Thymus (tissue), 11 donors: ENCODE data around the gene FRG2B. TPM values are rescaled to one million over a fixed set of nuclear protein-coding genes. Genes with fewer than 3 reads are reported as not detected.
"Not testable (repeated sequence)": the region's sequence is repeated elsewhere in the genome, so short reads cannot be mapped to it uniquely, and the experiment has no call there.

Experiments used
- DNase-seq, 9 donors: peaks; one replicate each; pipeline ENCODE4 v3.0.0-alpha.2; 2013; ENCODE audit warnings: low spot score in 9 of 9, low read depth in 6 of 9, missing footprints in 1 of 9
- H3K27ac ChIP-seq, 2 donors: one replicate each; pipeline ENCODE4 v1.5.1; 2013; ENCODE audit warnings: control low read depth in 1 of 2, low read depth in 1 of 2, low read length in 1 of 2, mild to moderate bottlenecking in 1 of 2, moderate library complexity in 1 of 2
- H3K27me3 ChIP-seq, 2 donors: one replicate each; pipeline ENCODE4 v1.5.1; 2013; ENCODE audit warnings: low read length in 1 of 2; ENCODE audit not compliant: control insufficient read depth in 2 of 2, insufficient read depth in 1 of 2
- H3K36me3 ChIP-seq, 2 donors: one replicate each; pipeline ENCODE4 v1.5.1; 2013; ENCODE audit warnings: low read length in 1 of 2, mild to moderate bottlenecking in 1 of 2, moderate library complexity in 1 of 2; ENCODE audit not compliant: control insufficient read depth in 2 of 2, insufficient read depth in 2 of 2
- H3K4me1 ChIP-seq, 2 donors: one replicate each; pipeline ENCODE4 v1.5.1; 2013; ENCODE audit warnings: low read length in 2 of 2; ENCODE audit not compliant: control insufficient read depth in 2 of 2, insufficient read depth in 2 of 2
- H3K4me3 ChIP-seq, 2 donors: one replicate each; pipeline ENCODE4 v1.5.1; 2013; ENCODE audit warnings: low read length in 2 of 2, control low read depth in 1 of 2, mild to moderate bottlenecking in 1 of 2
- H3K9me3 ChIP-seq, 2 donors: one replicate each; pipeline ENCODE4 v1.5.1; 2013; ENCODE audit warnings: low read length in 1 of 2, mild to moderate bottlenecking in 1 of 2; ENCODE audit not compliant: control insufficient read depth in 2 of 2, insufficient read depth in 1 of 2
- WGBS: extraction: QIAGEN DNeasy Blood & Tissue Kit; methylation state at CpG from one replicate; pipeline ENCODE4 v1.1.7; 2013; 5-methylcytosine and 5-hydroxymethylcytosine counted together
- polyA plus RNA-seq: library from polyadenylated mRNA; stranded (reverse); fragments of 200-250 nt; gene quantifications from one replicate; pipeline ENCODE4 v1.2.3, GENCODE V29; 2013
- total RNA-seq: library from RNA; stranded (reverse); fragments of 120-200 nt; gene quantifications from one replicate; pipeline ENCODE4 v1.2.4, GENCODE V29; 2013
- donor health status: healthy.

FRG2B gene
- total and polyA plus RNA-seq, 2 donors, result not detected

GRCh38 chr10:133637202-133637845 is 10.7 kb upstream of the FRG2B start:
- 8% methylated on average over 6 of the region's 35 CpGs for WGBS
- DNase-seq, H3K4me1 ChIP-seq, H3K27ac ChIP-seq, H3K4me3 ChIP-seq, H3K9me3 ChIP-seq, H3K36me3 ChIP-seq, H3K27me3 ChIP-seq: not testable (repeated sequence)

- not testable (repeated sequence) for H3K27ac ChIP-seq, H3K9me3 ChIP-seq, H3K27me3 ChIP-seq, H3K4me3 ChIP-seq, H3K4me1 ChIP-seq, H3K36me3 ChIP-seq, DNase-seq
- WGBS, result 81% methylated on average over 3 of the region's 5 CpGs
Observed at GRCh38 chr10:133630723-133631249, 4.2 kb upstream of the FRG2B start.

- DNase-seq, H3K4me1 ChIP-seq, H3K4me3 ChIP-seq, H3K27ac ChIP-seq, H3K9me3 ChIP-seq, H3K36me3 ChIP-seq: not testable (repeated sequence)
- 48% methylated on average over 23 of the region's 31 CpGs for WGBS
- peaks cover 0 to 21% of the 10 kb centered on the region in 2 donors for H3K27me3 ChIP-seq
Observed at GRCh38 chr10:133622544-133622943, 4.1 kb downstream of the FRG2B start.

GRCh38 chr10:133618851-133619250 is 7.7 kb downstream of the FRG2B start:
- H3K9me3 ChIP-seq, result peaks cover 0 to 5% of the 10 kb centered on the region in 2 donors
- no peak overlapping the region for H3K27ac ChIP-seq
- 88% methylated on average over 7 of the region's 7 CpGs for WGBS
- no peak overlapping the region for H3K4me3 ChIP-seq
- peaks cover 0 to 21% of the 10 kb centered on the region in 2 donors for H3K27me3 ChIP-seq
- H3K4me1 ChIP-seq, result no peaks in the 10 kb centered on the region
- no peaks in the 10 kb centered on the region for H3K36me3 ChIP-seq
- no peak for DNase-seq

- no peak for DNase-seq
- H3K4me3 ChIP-seq, result no peak overlapping the region
- H3K27me3 ChIP-seq, result peaks cover 0 to 16% of the 10 kb centered on the region in 2 donors
- no peak overlapping the region for H3K27ac ChIP-seq
- WGBS, result 88% methylated on average over 7 of the region's 7 CpGs
- H3K36me3 ChIP-seq, result no peaks in the 10 kb centered on the region
- H3K9me3 ChIP-seq, result peaks cover 0 to 5% of the 10 kb centered on the region in 2 donors
- no peaks in the 10 kb centered on the region for H3K4me1 ChIP-seq
Observed at GRCh38 chr10:133617196-133617595, 9.4 kb downstream of the FRG2B start.

- WGBS, result 96% methylated on average over 8 of the region's 8 CpGs
- H3K36me3 ChIP-seq, result no peaks in the 10 kb centered on the region
- no peak overlapping the region for H3K27ac ChIP-seq
- H3K4me3 ChIP-seq, result no peak overlapping the region
- peaks cover 0 to 10% of the 10 kb centered on the region in 2 donors for H3K27me3 ChIP-seq
- H3K4me1 ChIP-seq, result no peaks in the 10 kb centered on the region
- no peak for DNase-seq
- H3K9me3 ChIP-seq, result peaks cover 0 to 5% of the 10 kb centered on the region in 2 donors
Observed at GRCh38 chr10:133616371-133617130, 10.0 kb downstream of the FRG2B start.

- no peak overlapping the region for H3K4me3 ChIP-seq
- H3K36me3 ChIP-seq, result no peaks in the 10 kb centered on the region
- peaks cover 0 to 5% of the 10 kb centered on the region in 2 donors for H3K9me3 ChIP-seq
- H3K27me3 ChIP-seq, result no peaks in the 10 kb centered on the region
- 91% methylated on average over 10 of the region's 10 CpGs for WGBS
- H3K4me1 ChIP-seq, result no peaks in the 10 kb centered on the region
- H3K27ac ChIP-seq, result no peak overlapping the region
- DNase-seq, result no peak
Observed at GRCh38 chr10:133614830-133615580, 11.6 kb downstream of the FRG2B start.

- Histone ChIP-seq H3K27ac (no peak overlapping the region), H3K9me3 (peaks cover 0 to 5% of the 10 kb centered on the region in 2 donors)
- WGBS, result 73% methylated on average over 6 of the region's 6 CpGs
Observed at GRCh38 chr10:133613699-133614098, 12.9 kb downstream of the FRG2B start.

GRCh38 chr10:133611079-133611478 is 15.5 kb downstream of the FRG2B start:
- Histone ChIP-seq H3K27ac (no peak overlapping the region), H3K36me3 (no peaks in the 10 kb centered on the region), H3K27me3 (no peaks in the 10 kb centered on the region), H3K9me3 (no peaks in the 10 kb centered on the region), H3K4me3 (no peak overlapping the region), H3K4me1 (no peaks in the 10 kb centered on the region)
- no peak for DNase-seq
- 65% methylated on average over 4 of the region's 4 CpGs for WGBS

More at GRCh38 chr10:133613699-133614098, 12.9 kb downstream of the FRG2B start:
- no peaks in the 10 kb centered on the region for H3K36me3 ChIP-seq
- no peaks in the 10 kb centered on the region for H3K27me3 ChIP-seq
- H3K4me3 ChIP-seq, result no peak overlapping the region
- no peak for DNase-seq
- H3K4me1 ChIP-seq, result no peaks in the 10 kb centered on the region
